NCI-H510A (cell line): Measurements from ENCODE around the gene CENPE.

ENCODE experiments used
- DNase-seq: peaks from one replicate; lab custom pipeline; 2025; lab: John Stamatoyannopoulos, UW

The CENPE gene

DNA sequence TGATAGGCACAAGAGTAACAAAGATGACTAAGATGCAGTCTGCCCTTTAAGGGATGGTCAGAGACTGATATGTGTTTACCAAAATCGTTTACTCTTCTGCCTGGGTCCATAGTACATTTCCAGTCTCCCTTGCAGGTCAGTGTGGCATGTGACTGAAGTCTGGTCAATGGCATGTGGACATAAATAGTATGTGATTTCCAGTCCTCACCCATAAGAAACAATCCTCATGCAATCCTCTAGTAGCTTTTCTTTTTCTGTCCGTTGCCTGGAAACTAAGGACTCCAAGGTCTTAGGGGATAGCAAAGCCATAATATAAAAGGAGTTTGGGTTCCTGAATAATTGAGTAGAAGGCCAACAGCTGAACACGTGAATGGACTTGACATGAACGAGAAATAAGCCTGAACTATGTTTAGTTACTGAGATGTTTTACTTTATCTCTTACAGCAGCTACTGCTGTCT, 122.7 kb downstream of the CENPE start:
- DNase-seq: no peak

DNA sequence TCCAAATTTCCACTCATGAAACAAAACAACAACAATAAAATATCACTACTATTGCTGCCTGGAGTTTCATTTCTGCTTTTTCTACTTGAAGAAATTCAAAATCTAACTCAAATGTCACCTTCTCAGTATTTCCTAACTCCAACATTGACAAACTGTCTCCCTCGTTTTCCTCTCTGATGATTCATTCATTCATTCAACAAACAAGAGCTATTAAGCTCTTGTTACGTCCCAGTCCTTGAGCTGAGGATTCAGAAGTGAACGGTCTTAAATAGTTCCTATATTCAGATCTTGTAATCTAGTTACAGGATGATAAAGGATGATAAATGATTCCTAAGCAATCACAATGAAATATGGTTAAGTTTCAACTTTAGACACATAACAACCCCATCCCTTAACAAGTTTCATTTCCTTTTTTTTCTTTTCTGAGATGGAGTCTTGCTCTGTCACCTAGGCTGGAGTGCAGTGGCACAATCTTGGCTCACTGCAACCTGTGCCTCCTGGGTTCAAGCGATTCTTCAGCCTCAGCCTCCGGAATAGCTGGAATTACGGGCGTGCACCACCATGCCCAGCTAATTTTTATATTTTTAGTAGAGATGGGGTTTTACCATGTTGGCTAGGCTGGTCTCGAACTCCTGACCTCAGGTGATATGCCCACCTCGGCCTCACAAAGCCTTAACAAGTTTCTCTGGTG, 123.3 kb downstream of the CENPE start:
- DNase-seq: no peak

DNA sequence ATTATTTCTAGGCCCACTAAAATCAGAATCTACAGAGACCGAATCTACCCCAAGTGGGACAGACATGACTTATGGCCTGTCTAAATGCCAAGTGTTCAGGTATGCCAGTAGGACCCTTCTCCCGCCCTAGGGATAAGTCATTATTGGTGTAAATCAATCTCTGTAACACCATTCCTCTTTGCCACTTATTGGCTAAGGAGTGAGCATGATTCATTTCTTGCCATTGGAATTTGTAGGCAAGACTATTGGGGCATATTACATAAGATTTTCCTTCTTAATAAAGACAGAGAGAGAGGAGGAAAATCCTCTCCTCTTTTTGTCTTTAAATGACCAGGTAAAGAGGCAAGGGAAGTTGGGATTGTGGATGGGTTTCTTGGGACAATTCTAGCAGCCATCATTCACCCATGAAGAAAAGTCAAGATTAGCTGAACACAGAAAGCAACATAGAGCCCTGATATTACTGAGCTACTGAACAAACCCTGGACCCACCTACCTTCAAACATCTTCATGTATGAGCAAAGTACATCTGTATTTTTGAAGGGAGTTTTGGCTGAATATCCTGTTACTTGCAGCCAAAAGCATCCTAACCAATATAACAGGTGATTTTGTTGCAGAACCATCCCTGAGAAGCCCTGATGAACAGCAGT, 124.2 kb downstream of the CENPE start:
- no peak for DNase-seq

DNA sequence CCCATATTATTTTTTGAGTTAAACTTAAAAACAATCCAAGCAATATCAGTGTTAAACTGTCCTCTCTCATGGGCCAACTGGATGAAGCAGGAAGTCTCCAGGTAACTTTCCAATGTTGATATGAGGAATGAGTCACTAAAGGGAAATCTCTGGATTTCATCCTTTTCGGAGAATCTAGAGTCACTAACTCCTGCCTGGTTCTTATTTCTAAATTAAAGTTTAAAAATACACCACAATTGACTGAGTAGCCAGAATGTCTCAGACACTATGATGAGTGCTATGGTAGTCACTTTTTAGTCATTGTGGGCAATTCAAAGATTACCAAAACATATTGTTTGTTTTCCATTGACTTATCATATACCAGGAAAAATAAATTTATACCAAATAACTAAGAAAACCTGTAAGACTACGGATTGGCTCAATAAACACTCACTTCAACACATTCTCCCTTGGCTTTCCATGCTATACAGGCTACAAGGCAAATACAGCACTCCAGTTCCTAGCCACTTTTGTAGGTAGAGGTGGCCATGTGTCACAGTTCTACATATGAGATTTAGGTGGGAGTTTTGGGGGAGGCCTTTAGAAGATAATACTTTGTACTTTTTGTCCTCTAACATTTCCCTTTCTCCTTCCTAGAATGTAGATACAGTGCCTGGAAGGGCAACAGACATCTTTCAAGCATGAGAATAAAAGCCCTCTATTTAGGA, 130.1 kb downstream of the CENPE start:
- DNase-seq: no peak

DNA sequence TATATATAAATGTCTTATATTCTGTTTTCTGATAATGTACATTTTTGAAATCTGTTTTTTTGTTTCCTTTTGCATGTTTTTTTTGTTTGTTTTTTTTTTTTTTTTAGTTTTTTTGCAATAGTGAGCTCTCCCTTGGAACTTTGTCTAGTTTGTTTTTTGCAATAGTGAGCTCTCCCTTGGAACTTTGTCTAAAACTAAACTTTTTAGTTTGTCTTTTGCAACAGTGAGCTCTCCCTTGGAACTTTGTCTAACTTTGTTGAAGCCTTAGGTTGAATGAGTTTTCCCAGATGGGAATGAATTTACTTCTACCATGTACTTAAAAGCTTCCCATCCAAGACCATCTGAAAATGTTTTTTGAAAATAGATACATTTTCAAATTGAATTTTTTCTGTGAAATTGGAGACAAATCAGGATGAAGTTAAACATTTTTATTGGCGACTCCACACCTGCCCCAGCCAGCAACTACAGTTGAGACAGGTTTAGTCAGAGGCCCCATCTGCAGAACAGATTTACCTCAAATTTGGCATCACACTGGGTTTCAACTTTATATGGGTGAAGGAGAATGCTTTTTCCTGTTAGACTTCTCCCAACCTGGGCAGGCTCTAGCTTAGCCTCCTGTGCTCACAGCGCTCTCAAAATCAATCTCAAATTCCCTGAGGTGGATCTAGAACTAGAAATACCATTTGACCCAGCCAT, 137.5 kb downstream of the CENPE start:
- no peak for DNase-seq
